Mesenchymal stem cell (in vitro differentiated cells and primary cell): ENCODE results near the gene MYLK3.

ENCODE experiments used
- DNase-seq: peaks from one replicate; pipeline ENCODE4 v3.0.0-alpha.2; 2013
- H2AFZ ChIP-seq: one replicate; pipeline ENCODE4 v1.6.1; 2013; ENCODE audit warnings: low read depth, mild to moderate bottlenecking, control low read depth, inconsistent platforms, low read length, moderate library complexity
- H2AK5ac ChIP-seq: 2 replicates; pipeline ENCODE4 v1.6.1; 2013; ENCODE audit warnings: low read length, moderate library complexity, mild to moderate bottlenecking, inconsistent platforms; ENCODE audit not compliant: severe bottlenecking
- H2BK120ac ChIP-seq: one replicate; pipeline ENCODE4 v1.6.1; 2013; ENCODE audit warnings: low read depth, mild to moderate bottlenecking, inconsistent platforms, low read length, moderate library complexity
- H2BK12ac ChIP-seq, 2 experiments: one replicate each; pipeline ENCODE4 v1.6.1; 2013; ENCODE audit warnings: inconsistent platforms in 2 of 2, low read length in 2 of 2, mild to moderate bottlenecking in 2 of 2, moderate library complexity in 2 of 2, control low read depth in 1 of 2
- H2BK15ac ChIP-seq: one replicate; pipeline ENCODE4 v1.6.1; 2013; ENCODE audit warnings: mild to moderate bottlenecking, low read depth, inconsistent platforms; ENCODE audit not compliant: poor library complexity, severe bottlenecking
- H2BK5ac ChIP-seq: 2 replicates; pipeline ENCODE4 v1.6.1; 2013; ENCODE audit warnings: low read depth, mild to moderate bottlenecking, low read length, control low read depth, inconsistent platforms; ENCODE audit not compliant: poor library complexity, severe bottlenecking
- H3K14ac ChIP-seq, 2 experiments: one replicate each; pipeline ENCODE4 v1.6.1; 2013; ENCODE audit warnings: inconsistent platforms in 2 of 2, low read length in 2 of 2, control low read depth in 1 of 2, mild to moderate bottlenecking in 1 of 2, moderate library complexity in 1 of 2
- H3K18ac ChIP-seq, 2 experiments: one replicate each; pipeline ENCODE4 v1.6.1; 2013; ENCODE audit warnings: inconsistent platforms in 2 of 2, low read length in 2 of 2, control low read depth in 1 of 2, low read depth in 1 of 2, mild to moderate bottlenecking in 1 of 2
- H3K23ac ChIP-seq, 2 experiments: one replicate each; pipeline ENCODE4 v1.6.1; 2013; ENCODE audit warnings: inconsistent platforms in 2 of 2, low read length in 2 of 2, mild to moderate bottlenecking in 2 of 2, moderate library complexity in 2 of 2, control low read depth in 1 of 2
- H3K27ac ChIP-seq: 2 replicates; pipeline ENCODE4 v1.5.1; 2013; ENCODE audit warnings: mild to moderate bottlenecking, moderate library complexity, low read length, control low read depth, inconsistent platforms; ENCODE audit not compliant: poor library complexity, severe bottlenecking
- H3K27me3 ChIP-seq, 2 experiments: 2 replicates each; pipeline versions ENCODE4 v1.6.1 to v1.7.0; 2013; ENCODE audit warnings: low read length in 2 of 2, mild to moderate bottlenecking in 2 of 2, moderate library complexity in 2 of 2, control low read depth in 1 of 2, inconsistent platforms in 1 of 2; ENCODE audit not compliant: control insufficient read depth in 1 of 2, insufficient read depth in 1 of 2
- H3K36me3 ChIP-seq, 2 experiments: 2 replicates each; pipeline versions ENCODE4 v1.6.1 to v1.7.0; 2013; ENCODE audit warnings: low read length in 2 of 2, control low read depth in 1 of 2, inconsistent platforms in 1 of 2, low read depth in 1 of 2, mild to moderate bottlenecking in 1 of 2; ENCODE audit not compliant: insufficient read depth in 2 of 2, control insufficient read depth in 1 of 2
- H3K4ac ChIP-seq, 2 experiments: one replicate each; pipeline ENCODE4 v1.6.1; 2013; ENCODE audit warnings: inconsistent platforms in 2 of 2, low read length in 2 of 2, mild to moderate bottlenecking in 2 of 2, moderate library complexity in 2 of 2, control low read depth in 1 of 2, low read depth in 1 of 2
- H3K4me1 ChIP-seq: 2 replicates; pipeline ENCODE4 v1.6.1; 2013; ENCODE audit warnings: low read depth, low read length, control low read depth; ENCODE audit not compliant: control insufficient read depth, insufficient read depth
- H3K4me2 ChIP-seq: 2 replicates; pipeline ENCODE4 v1.6.1; 2013; ENCODE audit warnings: low read length, mild to moderate bottlenecking, inconsistent platforms; ENCODE audit not compliant: poor library complexity, severe bottlenecking
- H3K4me3 ChIP-seq, 2 experiments: 2 replicates each; pipeline versions ENCODE4 v1.5.1 to v1.7.0; 2013; ENCODE audit warnings: low read length in 2 of 2, mild to moderate bottlenecking in 2 of 2, control low read depth in 1 of 2, low read depth in 1 of 2; ENCODE audit not compliant: insufficient read depth in 1 of 2
- H3K79me1 ChIP-seq: replicated peaks from 2 replicates; pipeline ENCODE4 v1.6.1; 2013; ENCODE audit warnings: mild to moderate bottlenecking, control low read depth, low read length, inconsistent platforms; ENCODE audit not compliant: poor library complexity, severe bottlenecking
- H3K9ac ChIP-seq: 2 replicates; pipeline ENCODE4 v1.7.0; 2013; ENCODE audit warnings: mild to moderate bottlenecking, low read length, moderate library complexity
- H3K9me3 ChIP-seq: 2 replicates; pipeline ENCODE4 v1.7.0; 2013; ENCODE audit warnings: mild to moderate bottlenecking, low read length; ENCODE audit not compliant: control insufficient read depth
- H4K8ac ChIP-seq: one replicate; pipeline ENCODE4 v1.6.1; 2013; ENCODE audit warnings: inconsistent platforms, mild to moderate bottlenecking, low read length, moderate library complexity
- H4K91ac ChIP-seq: one replicate; pipeline ENCODE4 v1.6.1; 2013; ENCODE audit warnings: mild to moderate bottlenecking, low read length, inconsistent platforms
- WGBS: methylation state at CpG from one replicate; pipeline ENCODE4 v1.1.7; 2013; ENCODE audit warnings: mixed read lengths; 5-methylcytosine and 5-hydroxymethylcytosine counted together

MYLK3 gene

DNA sequence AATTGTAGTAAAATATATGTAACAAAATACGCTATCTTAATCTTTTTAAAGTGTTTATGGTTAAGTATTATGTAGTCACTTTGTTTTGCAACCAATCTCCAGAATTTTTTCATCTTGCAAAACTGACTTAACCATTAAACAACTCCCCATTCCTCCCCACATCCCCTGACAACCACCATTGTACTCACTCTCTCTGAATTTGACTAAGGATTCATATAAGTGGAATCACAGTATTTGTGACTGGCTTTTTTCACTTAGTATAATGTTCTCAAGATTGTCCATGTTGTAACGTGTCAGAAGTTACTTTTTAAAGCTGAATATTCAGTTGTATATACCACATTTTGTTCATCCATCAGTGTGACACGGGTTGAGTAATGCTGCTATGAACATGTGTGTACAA lies 48.1 kb downstream of the MYLK3 start:
- Histone ChIP-seq H2BK120ac (no peak overlapping the region), H3K4me1 (no peaks in the 10 kb centered on the region), H2BK5ac (no peak overlapping the region), H2AFZ (no peak overlapping the region), H3K4me2 (no peak overlapping the region), H3K9ac (no peak overlapping the region), H4K91ac (no peak overlapping the region), H2BK15ac (no peak overlapping the region), H4K8ac (no peak overlapping the region), H2AK5ac (no peak overlapping the region), H3K79me1 (no peaks in the 10 kb centered on the region), H3K27me3 (no peaks in the 10 kb centered on the region), H3K36me3 (peaks cover 0 to 14% of the 10 kb centered on the region in 2 experiments), H3K4me3 (no peak overlapping the region), H3K27ac (no peak overlapping the region), H3K9me3 (no peaks in the 10 kb centered on the region), H2BK12ac (no peak overlapping the region), H3K18ac (no peak overlapping the region), H3K23ac (no peak overlapping the region), H3K4ac (no peak overlapping the region), H3K14ac (no peak overlapping the region)
- 100% methylated on average over 1 of the region's 3 CpGs for WGBS
- no peak for DNase-seq

DNA sequence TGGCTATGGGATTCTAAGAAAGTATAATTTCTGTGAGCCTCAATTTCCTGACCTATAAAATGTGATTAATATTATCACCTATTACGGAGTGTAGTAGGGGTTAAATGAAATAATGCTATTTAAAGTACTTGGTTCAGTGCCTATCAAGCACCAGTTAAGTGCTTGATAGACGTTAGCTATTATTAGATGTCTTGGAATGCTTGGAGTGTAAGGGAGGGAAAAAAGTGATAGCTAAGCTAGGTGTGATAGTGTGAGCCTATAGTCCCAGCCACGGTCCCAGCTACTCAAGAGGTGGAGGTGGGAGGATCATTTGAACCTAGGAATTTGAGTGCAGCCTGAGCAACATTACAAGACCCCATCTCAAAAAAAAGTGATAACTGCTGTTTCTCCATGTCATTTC lies 51.2 kb downstream of the MYLK3 start:
- WGBS = 90% methylated on average over 3 of the region's 3 CpGs
- Histone ChIP-seq H2AFZ (no peak overlapping the region), H2AK5ac (no peak overlapping the region), H3K9me3 (no peaks in the 10 kb centered on the region), H2BK12ac (no peak overlapping the region), H3K14ac (no peak overlapping the region), H3K18ac (no peak overlapping the region), H3K27ac (no peak overlapping the region), H3K4ac (no peak overlapping the region), H3K23ac (no peak overlapping the region), H3K79me1 (no peaks in the 10 kb centered on the region), H4K91ac (no peak overlapping the region), H3K9ac (no peak overlapping the region), H3K36me3 (peaks cover 0 to 17% of the 10 kb centered on the region in 2 experiments), H2BK120ac (no peak overlapping the region), H2BK5ac (no peak overlapping the region), H4K8ac (no peak overlapping the region), H3K4me3 (no peak overlapping the region), H3K27me3 (no peaks in the 10 kb centered on the region), H3K4me2 (no peak overlapping the region), H3K4me1 (no peaks in the 10 kb centered on the region), H2BK15ac (no peak overlapping the region)
- no peak for DNase-seq

DNA sequence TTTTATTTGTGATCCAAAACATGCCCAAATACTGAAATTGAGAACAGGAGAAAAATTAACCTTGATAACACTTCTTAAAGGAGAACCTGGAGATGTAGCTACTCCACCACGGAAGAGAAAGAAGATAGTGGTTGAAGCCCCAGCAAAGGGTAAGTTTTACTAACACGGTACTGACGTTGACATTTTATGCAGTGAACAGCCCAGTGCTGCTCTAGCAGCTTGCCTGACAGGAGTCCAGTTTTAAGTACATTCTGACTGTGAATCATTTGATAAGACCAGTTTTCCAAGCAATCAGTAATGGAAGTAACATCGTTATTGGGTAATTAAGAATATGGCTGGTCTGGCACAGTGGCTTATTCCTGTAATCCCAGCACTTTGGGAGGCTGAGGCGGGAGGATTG lies 52.2 kb downstream of the MYLK3 start:
- no peaks in the 10 kb centered on the region for H3K9me3 ChIP-seq
- H3K18ac ChIP-seq = no peak overlapping the region
- H2AFZ ChIP-seq = no peak overlapping the region
- no peak overlapping the region for H2BK5ac ChIP-seq
- WGBS = 95% methylated on average over 5 of the region's 5 CpGs
- DNase-seq = no peak
- peaks cover 0 to 17% of the 10 kb centered on the region in 2 experiments for H3K36me3 ChIP-seq
- no peak overlapping the region for H3K27ac ChIP-seq
- H3K14ac ChIP-seq = no peak overlapping the region
- H3K27me3 ChIP-seq = no peaks in the 10 kb centered on the region
- no peak overlapping the region for H2BK120ac ChIP-seq
- no peak overlapping the region for H3K4me3 ChIP-seq
- H3K4me2 ChIP-seq = no peak overlapping the region
- no peak overlapping the region for H3K23ac ChIP-seq
- no peak overlapping the region for H2BK15ac ChIP-seq
- peaks cover under 1% of the 10 kb centered on the region for H3K4me1 ChIP-seq
- H3K9ac ChIP-seq = no peak overlapping the region
- H3K4ac ChIP-seq = no peak overlapping the region
- no peak overlapping the region for H2AK5ac ChIP-seq
- no peak overlapping the region for H4K8ac ChIP-seq
- H4K91ac ChIP-seq = no peak overlapping the region
- no peak overlapping the region for H2BK12ac ChIP-seq
- H3K79me1 ChIP-seq = no peaks in the 10 kb centered on the region

DNA sequence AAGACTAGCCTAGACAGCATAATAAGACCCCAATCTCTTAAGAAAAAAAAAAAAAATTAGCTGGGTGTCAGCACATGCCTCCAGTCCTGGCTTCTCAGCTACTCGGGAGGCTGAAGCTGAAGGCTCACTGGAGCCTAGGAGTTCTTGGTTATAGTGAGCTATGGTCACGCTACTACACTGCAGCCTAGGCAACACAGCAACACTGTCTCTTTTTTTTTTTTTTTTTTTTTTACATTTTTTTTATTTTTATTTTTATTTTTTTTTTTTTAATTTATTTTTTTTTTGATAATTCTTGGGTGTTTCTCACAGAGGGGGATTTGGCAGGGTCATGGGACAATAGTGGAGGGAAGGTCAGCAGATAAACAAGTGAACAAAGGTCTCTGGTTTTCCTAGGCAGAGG lies 54.5 kb downstream of the MYLK3 start:
- Histone ChIP-seq H2AK5ac (no peak overlapping the region), H3K9me3 (no peaks in the 10 kb centered on the region), H3K4me3 (no peak overlapping the region), H3K4ac (no peak overlapping the region), H3K79me1 (no peaks in the 10 kb centered on the region), H3K9ac (no peak overlapping the region), H2BK12ac (no peak overlapping the region), H3K4me1 (peaks cover 3% of the 10 kb centered on the region), H2BK120ac (no peak overlapping the region), H2AFZ (no peak overlapping the region), H3K27me3 (no peaks in the 10 kb centered on the region), H3K36me3 (peaks cover 0 to 17% of the 10 kb centered on the region in 2 experiments), H3K4me2 (no peak overlapping the region), H2BK15ac (no peak overlapping the region), H3K18ac (no peak overlapping the region), H4K8ac (no peak overlapping the region), H2BK5ac (no peak overlapping the region), H3K14ac (no peak overlapping the region), H3K23ac (no peak overlapping the region), H3K27ac (no peak overlapping the region), H4K91ac (no peak overlapping the region)
- DNase-seq = no peak
- WGBS = no CpG with 5 or more reads among the region's 2 CpGs
